ENCODE measurements around the gene APELA. TPM values are rescaled to one million over a fixed set of nuclear protein-coding genes. Genes with fewer than 3 reads are reported as not detected.
"Not testable (repeated sequence)": the region's sequence is repeated elsewhere in the genome, so short reads cannot be mapped to it uniquely, and the experiment has no call there.

The APELA gene
- total RNA-seq, 2 donors from 2014 or later = not detected

- WGBS, 2 donors = 82 to 88% methylated on average over 5 of the region's 5 CpGs
- no peak overlapping the region for H3K4me3 ChIP-seq
- intact Hi-C loops (cut with DNase I) = no loop called here
- no peak overlapping the region for H3K27ac ChIP-seq
- ATAC-seq = no peak
- H3K27me3 ChIP-seq = no peaks in the 10 kb centered on the region
- H3K36me3 ChIP-seq (replicated peaks in 1 of 2; ENCODE audit: insufficient read depth in 1 of 2, low read depth in 2 of 2) = no peaks in the 10 kb centered on the region
- no peaks in the 10 kb centered on the region for H3K9me3 ChIP-seq
- H3K4me1 ChIP-seq = no peaks in the 10 kb centered on the region
- TF ChIP-seq POLR2A (IDR thresholded peaks at IDR 0.05) (no peak), CTCF (IDR thresholded peaks at IDR 0.05) (no peak)
- no peak for DNase-seq
Observed at GRCh38 chr4:164930647-164931046, 53.7 kb downstream of the APELA start.

GRCh38 chr4:164931551-164932324, 54.8 kb downstream of the APELA start:
- DNase-seq = no peak
- Histone ChIP-seq H3K36me3 (replicated peaks in 1 of 2; ENCODE audit: insufficient read depth in 1 of 2, low read depth in 2 of 2) (no peaks in the 10 kb centered on the region), H3K9me3 (no peaks in the 10 kb centered on the region), H3K4me3 (no peak overlapping the region), H3K4me1 (no peaks in the 10 kb centered on the region), H3K27me3 (no peaks in the 10 kb centered on the region), H3K27ac (no peak overlapping the region)
- no peak for ATAC-seq
- 60 to 62% methylated on average over 5 of the region's 5 CpGs for WGBS, 2 donors
- TF ChIP-seq CTCF (IDR thresholded peaks at IDR 0.05) = no peak
- no peak for TF ChIP-seq POLR2A (IDR thresholded peaks at IDR 0.05)
- intact Hi-C loops (cut with DNase I) = no loop called here

- intact Hi-C loops (cut with DNase I) = no loop called here
- TF ChIP-seq POLR2A (IDR thresholded peaks at IDR 0.05) (no peak), CTCF (IDR thresholded peaks at IDR 0.05) (no peak)
- Histone ChIP-seq H3K4me3 (no peak overlapping the region), H3K9me3 (no peaks in the 10 kb centered on the region), H3K36me3 (replicated peaks in 1 of 2; ENCODE audit: insufficient read depth in 1 of 2, low read depth in 2 of 2) (no peaks in the 10 kb centered on the region), H3K27me3 (no peaks in the 10 kb centered on the region), H3K27ac (no peak overlapping the region), H3K4me1 (no peaks in the 10 kb centered on the region)
- DNase-seq (no peak), ATAC-seq (no peak)
- 86 to 88% methylated on average over 10 to 11 of the region's 11 CpGs for WGBS, 2 donors
Observed at GRCh38 chr4:164933244-164933643, 56.3 kb downstream of the APELA start.

- H3K27me3 ChIP-seq = no peaks in the 10 kb centered on the region
- no peak for DNase-seq
- no peaks in the 10 kb centered on the region for H3K4me1 ChIP-seq
- intact Hi-C loops (cut with DNase I) = no loop called here
- TF ChIP-seq POLR2A (IDR thresholded peaks at IDR 0.05) (no peak), CTCF (IDR thresholded peaks at IDR 0.05) (no peak)
- no peak overlapping the region for H3K27ac ChIP-seq
- 20 to 25% methylated on average over 1 of the region's 1 CpG for WGBS, 2 donors
- no peak overlapping the region for H3K4me3 ChIP-seq
- ATAC-seq = no peak
- no peaks in the 10 kb centered on the region for H3K36me3 ChIP-seq (replicated peaks in 1 of 2; ENCODE audit: insufficient read depth in 1 of 2, low read depth in 2 of 2)
- H3K9me3 ChIP-seq = no peaks in the 10 kb centered on the region
Observed at GRCh38 chr4:164935363-164935762, 58.4 kb downstream of the APELA start.

GRCh38 chr4:164935865-164936606, 59.1 kb downstream of the APELA start:
- H3K27ac ChIP-seq; H3K9me3 ChIP-seq; ATAC-seq; H3K4me3 ChIP-seq; H3K36me3 ChIP-seq (replicated peaks in 1 of 2; ENCODE audit: insufficient read depth in 1 of 2, low read depth in 2 of 2); intact Hi-C loops (cut with DNase I); H3K27me3 ChIP-seq; H3K4me1 ChIP-seq; DNase-seq: not testable (repeated sequence)
- 51 to 56% methylated on average over 9 of the region's 9 CpGs for WGBS, 2 donors

Data from body of pancreas (tissue), 4 donors.